Stimulated activated naive CD4-positive, alpha-beta T cell treated with Interleukin-2 at 50 U/mL for 16 hours (primary cell): ENCODE measurements around the gene CD244.

Experiments
- DNase-seq: peaks from one replicate; lab custom pipeline; 2025; lab: John Stamatoyannopoulos, UW

Gene CD244

GRCh38 chr1:160781186-160781766 lies 81.4 kb downstream of the CD244 start:
- DNase-seq, result no peak

GRCh38 chr1:160780398-160780755 lies 82.3 kb downstream of the CD244 start:
- DNase-seq, result no peak
